Spleen (tissue), 11 donors: ENCODE measurements around the gene PDCD2. TPM values are rescaled to one million over a fixed set of nuclear protein-coding genes. Genes with fewer than 3 reads are reported as not detected.

Source experiments
- DNase-seq: peaks from one replicate; pipeline ENCODE4 v3.0.0-alpha.2; 2020
- H3K27ac ChIP-seq, 8 donors: fragments of 200-600 bp; sonication (generic) in 7 of 8; 1 replicate in 4 of 8; 2 replicates in 4 of 8; pipeline versions ENCODE4 v1.5.0 to v1.8.0; 2016 to 2021; ENCODE audit warnings: inconsistent platforms in 4 of 8, mild to moderate bottlenecking in 4 of 8, moderate library complexity in 1 of 8
- H3K27me3 ChIP-seq, 7 donors: fragments of 200-600 bp; sonication (generic) in 6 of 7; replicated peaks in 1 of 7; 1 replicate in 4 of 7; 2 replicates in 3 of 7; pipeline versions ENCODE4 v1.5.0 to v1.8.0; 2016 to 2021; ENCODE audit warnings: inconsistent platforms in 3 of 7, mild to moderate bottlenecking in 1 of 7
- H3K36me3 ChIP-seq, 6 donors: fragments of 200-600 bp; sonication (generic) in 5 of 6; 1 replicate in 4 of 6; 2 replicates in 2 of 6; pipeline versions ENCODE4 v1.5.0 to v1.8.0; 2016 to 2021; ENCODE audit warnings: inconsistent platforms in 2 of 6
- H3K4me1 ChIP-seq, 6 donors: fragments of 200-600 bp; sonication (generic) in 5 of 6; 1 replicate in 3 of 6; 2 replicates in 3 of 6; pipeline versions ENCODE4 v1.5.0 to v1.8.0; 2016 to 2021; ENCODE audit warnings: inconsistent platforms in 3 of 6
- H3K4me3 ChIP-seq, 8 donors: fragments of 200-600 bp; sonication (generic) in 7 of 8; 1 replicate in 4 of 8; 2 replicates in 4 of 8; pipeline versions ENCODE4 v1.5.0 to v1.8.0; 2016 to 2021; ENCODE audit warnings: inconsistent platforms in 4 of 8, mild to moderate bottlenecking in 4 of 8, moderate library complexity in 2 of 8
- H3K9me3 ChIP-seq, 8 donors: fragments of 200-600 bp; sonication (generic) in 7 of 8; 1 replicate in 4 of 8; 2 replicates in 4 of 8; pipeline versions ENCODE4 v1.5.0 to v1.8.0; 2016 to 2021; ENCODE audit warnings: inconsistent platforms in 4 of 8
- POLR2A ChIP-seq, 3 donors: fragments of 450-650 bp; IDR thresholded peaks; one replicate each; pipeline ENCODE4 v1.5.1; 2017; ENCODE audit warnings: antibody characterized with exemption in 3 of 3, mild to moderate bottlenecking in 1 of 3
- POLR2AphosphoS5 ChIP-seq, 3 donors: sonication (generic); formaldehyde crosslinking; IDR thresholded peaks; one replicate each; pipeline ENCODE4 v1.5.1; 2017; ENCODE audit warnings: antibody characterized with exemption in 3 of 3
- WGBS, 5 donors: extraction: QIAGEN DNeasy Blood & Tissue Kit in 3 of 5; methylation state at CpG; one replicate each; pipeline versions ENCODE4 v1.1.5 to v1.1.7; 2013 to 2018; 5-methylcytosine and 5-hydroxymethylcytosine counted together
- intact Hi-C: fragments of 100-400 bp; cut with DNase I; formaldehyde crosslinking; loops from one replicate; pipeline ENCODE4 v1.15.0; 2023; ENCODE audit warnings: low total_unique reads
- polyA plus RNA-seq, 3 donors: library from polyadenylated mRNA; stranded (reverse); fragments of 200-250 nt; gene quantifications; one replicate each; pipeline ENCODE4 v1.2.1, GENCODE V29; 2013
- total RNA-seq, 7 donors: library from RNA; depleted of rRNA in 3 of 7; stranded (reverse); fragments of >200 nt in 3 of 7; fragmentation: NEBNext Ultra II Directional in 4 of 7; extraction: Animal tissue kit (Norgen Biotek cat#: 25700) in 4 of 7; gene quantifications; one replicate each; pipeline versions ENCODE4 v1.1.0 to v1.2.1, GENCODE V29; 2016 to 2021
- TF ChIP-seq, protein P1 (sequence below), 11 experiments: fragments of 200-600 bp in 7 of 11; fragments of 450-650 bp in 4 of 11; sonication (generic) in 4 of 11; IDR thresholded peaks in 8 of 11; conservative IDR thresholded peaks in 3 of 11; 1 replicate in 7 of 11; 2 replicates in 4 of 11; pipeline versions ENCODE4 v1.4.0 to v1.8.0; 2016 to 2021; ENCODE audit warnings: antibody characterized with exemption in 11 of 11, inconsistent platforms in 4 of 11, mild to moderate bottlenecking in 1 of 11
- donor health status: healthy with polysubstance abuse.
- donor health status: DM: no; HTN: no; CAD: no; lungs with moderate emphysema.
- donor health status: DM: no; HTN: no; CAD: no.
- donor health status: Bipolar disorder and iron deficiency.
- donor health status: healthy.
- donor health status: DM: no; HTN: no; CAD: no.
- donor health status: DM: yes; HTN: yes; CAD: no.

PDCD2 gene
- total and polyA plus RNA-seq, 10 donors = 45.5 to 95.4 (median 61.6) TPM

DNA sequence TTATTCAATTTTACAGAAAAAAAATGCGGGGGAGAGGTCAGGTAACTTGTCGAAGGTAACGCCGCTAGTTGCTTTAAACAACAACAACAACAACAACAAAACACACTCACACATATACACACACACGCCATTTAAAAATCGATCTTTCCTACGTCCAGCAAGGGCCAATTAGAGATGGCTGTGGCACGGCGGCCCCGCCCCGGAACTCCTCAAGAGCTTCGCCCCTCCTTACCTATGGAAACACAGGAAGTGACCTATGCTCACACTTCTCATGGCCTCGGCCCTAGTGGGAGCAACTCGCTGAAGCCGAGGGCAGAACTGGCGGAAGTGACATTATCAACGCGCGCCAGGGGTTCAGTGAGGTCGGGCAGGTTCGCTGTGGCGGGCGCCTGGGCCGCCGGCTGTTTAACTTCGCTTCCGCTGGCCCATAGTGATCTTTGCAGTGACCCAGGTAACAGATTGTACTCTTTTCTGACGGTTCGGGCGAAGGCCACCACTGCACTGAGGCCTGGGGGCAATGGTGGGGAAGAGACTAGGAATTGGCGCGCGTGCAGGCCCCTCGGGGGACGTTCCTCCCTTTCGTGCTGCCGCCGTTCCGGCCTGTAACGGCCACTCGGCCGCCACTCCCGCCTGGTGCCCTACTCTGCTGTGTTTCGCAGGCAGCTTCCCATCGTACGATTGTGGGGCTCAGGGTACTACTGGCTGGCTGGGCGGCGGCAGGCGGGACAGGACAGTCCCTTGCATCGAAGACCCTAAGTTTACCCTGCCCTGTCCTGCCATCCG lies 30.2 kb downstream of the PDCD2 start, which contains the start of gene TBP:
Gene TBP (plus strand): TSS at position 357 of the 783 bp plus-strand sequence. CDS start 2,661 bp downstream, outside the sequence.
- 0 to 1% (median 0%) methylated on average over 46 to 51 of the region's 51 CpGs for WGBS, 5 donors
- Histone ChIP-seq H3K4me3 (peak within 1 kb of the TSS; percentile 85 to 97 (median 94)), H3K9me3 (no peaks in the 10 kb centered on the region), H3K27ac (peak within 1 kb of the TSS; percentile 87 to 99 (median 96)), H3K36me3 (peaks cover 0 to 46% (median 26%) of the 10 kb centered on the region in 6 donors), H3K27me3 (no peaks in the 10 kb centered on the region), H3K4me1 (peaks cover 44 to 79% (median 66%) of the 10 kb centered on the region in 6 donors)
- TF ChIP-seq, protein P1, sequence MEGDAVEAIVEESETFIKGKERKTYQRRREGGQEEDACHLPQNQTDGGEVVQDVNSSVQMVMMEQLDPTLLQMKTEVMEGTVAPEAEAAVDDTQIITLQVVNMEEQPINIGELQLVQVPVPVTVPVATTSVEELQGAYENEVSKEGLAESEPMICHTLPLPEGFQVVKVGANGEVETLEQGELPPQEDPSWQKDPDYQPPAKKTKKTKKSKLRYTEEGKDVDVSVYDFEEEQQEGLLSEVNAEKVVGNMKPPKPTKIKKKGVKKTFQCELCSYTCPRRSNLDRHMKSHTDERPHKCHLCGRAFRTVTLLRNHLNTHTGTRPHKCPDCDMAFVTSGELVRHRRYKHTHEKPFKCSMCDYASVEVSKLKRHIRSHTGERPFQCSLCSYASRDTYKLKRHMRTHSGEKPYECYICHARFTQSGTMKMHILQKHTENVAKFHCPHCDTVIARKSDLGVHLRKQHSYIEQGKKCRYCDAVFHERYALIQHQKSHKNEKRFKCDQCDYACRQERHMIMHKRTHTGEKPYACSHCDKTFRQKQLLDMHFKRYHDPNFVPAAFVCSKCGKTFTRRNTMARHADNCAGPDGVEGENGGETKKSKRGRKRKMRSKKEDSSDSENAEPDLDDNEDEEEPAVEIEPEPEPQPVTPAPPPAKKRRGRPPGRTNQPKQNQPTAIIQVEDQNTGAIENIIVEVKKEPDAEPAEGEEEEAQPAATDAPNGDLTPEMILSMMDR (IDR thresholded peaks at IDR 0.05 in 8 of 11, conservative IDR thresholded peaks at IDR 0.05 in 3 of 11) = peak in 6 of 11 experiments; percentile 7 to 47 (median 33)
- peak; percentile 96 to 97 (median 97) for TF ChIP-seq POLR2AphosphoS5 (IDR thresholded peaks at IDR 0.05)
- no peak for TF ChIP-seq POLR2A (IDR thresholded peaks at IDR 0.05)
- intact Hi-C loops = no loop called here
- DNase-seq = peak; percentile 98

DNA sequence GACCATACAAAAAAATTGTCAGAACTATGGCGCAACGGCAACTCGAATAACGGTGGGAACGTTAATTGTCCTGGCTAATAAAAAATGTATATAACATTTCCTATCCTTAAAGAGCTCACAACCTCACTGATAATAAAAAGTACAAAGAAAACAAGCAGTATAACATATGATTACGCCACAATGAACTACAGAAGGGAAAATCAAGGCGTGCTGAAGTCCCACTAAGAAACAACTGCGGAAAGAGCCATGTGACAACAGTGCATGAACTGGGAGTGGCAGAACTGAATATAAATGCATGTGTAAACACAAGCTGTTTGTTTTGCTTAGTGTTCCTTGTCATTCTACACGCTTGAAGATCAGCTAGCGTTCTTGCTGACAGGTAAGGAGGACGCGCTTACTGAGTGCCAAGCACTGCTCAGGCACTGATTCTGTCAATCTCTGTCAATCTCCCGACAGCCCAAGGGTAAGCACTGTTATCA lies 30.9 kb downstream of the PDCD2 start:
- DNase-seq = no peak
- 0% methylated on average over 13 of the region's 13 CpGs for WGBS, 5 donors
- TF ChIP-seq, protein P1 (IDR thresholded peaks at IDR 0.05 in 8 of 11, conservative IDR thresholded peaks at IDR 0.05 in 3 of 11) = no peak
- no peak for TF ChIP-seq POLR2AphosphoS5 (IDR thresholded peaks at IDR 0.05)
- TF ChIP-seq POLR2A (IDR thresholded peaks at IDR 0.05) = no peak

DNA sequence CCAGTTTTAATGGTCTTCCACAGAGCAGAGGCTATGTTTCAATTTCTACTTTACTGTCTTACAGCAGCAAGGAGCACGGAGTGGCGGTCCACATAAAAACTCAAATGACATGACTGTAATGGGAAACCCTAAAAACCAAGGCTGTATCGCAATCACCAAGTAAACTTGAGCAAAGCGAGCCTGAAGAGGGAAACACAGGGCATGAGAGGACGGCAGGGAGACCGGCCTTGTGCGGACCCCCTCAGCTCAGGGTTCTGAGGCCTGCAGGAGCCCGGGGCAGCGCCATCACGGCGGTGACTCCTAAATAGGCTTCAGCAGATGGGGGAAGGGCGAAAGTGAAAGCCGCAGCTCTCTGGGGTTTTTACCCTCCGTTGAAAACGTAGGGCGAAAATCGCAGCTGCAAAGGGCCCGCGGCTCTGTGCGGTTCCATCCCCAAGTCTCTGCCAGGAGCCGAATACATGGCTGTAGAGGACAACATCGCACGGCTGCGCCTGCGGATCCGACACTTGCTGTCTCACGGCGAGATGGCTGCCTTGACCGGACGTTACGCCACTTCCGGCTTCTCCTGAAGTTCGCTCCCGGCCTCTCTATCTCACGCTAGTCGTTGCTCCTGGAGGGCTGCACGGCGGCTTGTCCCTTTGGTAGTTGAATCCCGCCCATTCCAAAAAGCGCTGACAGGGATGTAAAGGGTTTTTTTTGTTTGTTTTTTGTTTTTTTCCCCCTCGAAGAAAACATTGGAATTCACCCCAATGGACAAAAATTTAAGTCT lies 31.5 kb downstream of the PDCD2 start, which contains the start of gene PSMB1:
Gene PSMB1 (minus strand): TSS at position 543 of the 769 bp plus-strand sequence. CDS start 65 bp downstream, at position 478.
- WGBS, 5 donors = 0 to 1% (median 0%) methylated on average over 25 to 41 of the region's 41 CpGs
- TF ChIP-seq, protein P1 (IDR thresholded peaks at IDR 0.05 in 8 of 11, conservative IDR thresholded peaks at IDR 0.05 in 3 of 11) = peak in 1 of 11 experiments; percentile 26
- peak; percentile 96 to 98 (median 97) for TF ChIP-seq POLR2AphosphoS5 (IDR thresholded peaks at IDR 0.05)
- TF ChIP-seq POLR2A (IDR thresholded peaks at IDR 0.05) = peak; percentile 44 to 71 (median 58)
- H3K36me3 ChIP-seq = peaks cover 2 to 46% (median 24%) of the 10 kb centered on the region in 6 donors

More for the DNA sequence above, 30.9 kb downstream of the PDCD2 start:
- Histone ChIP-seq H3K4me1 (peaks cover 50 to 79% (median 71%) of the 10 kb centered on the region in 6 donors), H3K27me3 (no peaks in the 10 kb centered on the region), H3K36me3 (peaks cover 0 to 46% (median 23%) of the 10 kb centered on the region in 6 donors), H3K4me3 (peak overlapping the region; percentile 85 to 97 (median 94)), H3K27ac (peak overlapping the region; percentile 84 to 99 (median 96)), H3K9me3 (no peaks in the 10 kb centered on the region)
- intact Hi-C loops = no loop called here

More for the DNA sequence above, 31.5 kb downstream of the PDCD2 start, which contains the start of gene PSMB1:
- Histone ChIP-seq H3K4me3 (peak within 1 kb of the TSS; percentile 85 to 97 (median 94)), H3K9me3 (no peaks in the 10 kb centered on the region), H3K4me1 (peaks cover 53 to 82% (median 74%) of the 10 kb centered on the region in 6 donors), H3K27ac (peak within 1 kb of the TSS; percentile 84 to 99 (median 96)), H3K27me3 (no peaks in the 10 kb centered on the region)
- intact Hi-C loops = no loop called here
- peak; percentile 98 for DNase-seq
